ENCODE results near the gene MKNK1. TPM values are rescaled to one million over a fixed set of nuclear protein-coding genes. Genes with fewer than 3 reads are reported as not detected.

The MKNK1 gene
- polyA plus RNA-seq, 1 donor = 40.9 TPM

GRCh38 chr1:46613661-46614603 lies 9.9 kb upstream of the MKNK1 start:
- peaks cover 31% of the 10 kb centered on the region for H3K36me3 ChIP-seq (ENCODE audit: control insufficient read depth, insufficient read depth, low read length)
- no peak overlapping the region for H3K27ac ChIP-seq (ENCODE audit: low read length)
- H3K4me3 ChIP-seq (ENCODE audit: low read length) = no peak overlapping the region
- H3K9me3 ChIP-seq (ENCODE audit: control insufficient read depth, low read depth, low read length) = peaks cover 2% of the 10 kb centered on the region
- DNase-seq = peak; percentile 47 to 49
- H3K4me1 ChIP-seq (ENCODE audit: control insufficient read depth, insufficient read depth, low read length) = peaks cover 11% of the 10 kb centered on the region
- no peaks in the 10 kb centered on the region for H3K27me3 ChIP-seq (ENCODE audit: control insufficient read depth, insufficient read depth, low read length)
- WGBS (ENCODE audit: insufficient coverage, low lambda C conversion rate) = no CpG with 5 or more reads among the region's 16 CpGs

GRCh38 chr1:46612937-46613660 lies 9.0 kb upstream of the MKNK1 start:
- peaks cover 11% of the 10 kb centered on the region for H3K4me1 ChIP-seq (ENCODE audit: control insufficient read depth, insufficient read depth, low read length)
- DNase-seq = no peak
- H3K27me3 ChIP-seq (ENCODE audit: control insufficient read depth, insufficient read depth, low read length) = no peaks in the 10 kb centered on the region
- peaks cover 2% of the 10 kb centered on the region for H3K9me3 ChIP-seq (ENCODE audit: control insufficient read depth, low read depth, low read length)
- WGBS (ENCODE audit: insufficient coverage, low lambda C conversion rate) = no CpG with 5 or more reads among the region's 38 CpGs
- peaks cover 39% of the 10 kb centered on the region for H3K36me3 ChIP-seq (ENCODE audit: control insufficient read depth, insufficient read depth, low read length)
- no peak overlapping the region for H3K4me3 ChIP-seq (ENCODE audit: low read length)
- H3K27ac ChIP-seq (ENCODE audit: low read length) = no peak overlapping the region

GRCh38 chr1:46611691-46612221 lies 7.7 kb upstream of the MKNK1 start:
- H3K27ac ChIP-seq (ENCODE audit: low read length) = no peak overlapping the region
- H3K4me3 ChIP-seq (ENCODE audit: low read length) = no peak overlapping the region
- no CpG with 5 or more reads among the region's 7 CpGs for WGBS (ENCODE audit: insufficient coverage, low lambda C conversion rate)
- peaks cover 11% of the 10 kb centered on the region for H3K4me1 ChIP-seq (ENCODE audit: control insufficient read depth, insufficient read depth, low read length)
- DNase-seq = no peak
- peaks cover 2% of the 10 kb centered on the region for H3K9me3 ChIP-seq (ENCODE audit: control insufficient read depth, low read depth, low read length)
- no peaks in the 10 kb centered on the region for H3K27me3 ChIP-seq (ENCODE audit: control insufficient read depth, insufficient read depth, low read length)
- peaks cover 44% of the 10 kb centered on the region for H3K36me3 ChIP-seq (ENCODE audit: control insufficient read depth, insufficient read depth, low read length)

GRCh38 chr1:46607345-46608130 lies 3.5 kb upstream of the MKNK1 start:
- Histone ChIP-seq H3K27me3 (ENCODE audit: control insufficient read depth, insufficient read depth, low read length) (no peaks in the 10 kb centered on the region), H3K9me3 (ENCODE audit: control insufficient read depth, low read depth, low read length) (no peaks in the 10 kb centered on the region), H3K27ac (ENCODE audit: low read length) (no peak overlapping the region), H3K4me3 (ENCODE audit: low read length) (no peak overlapping the region), H3K36me3 (ENCODE audit: control insufficient read depth, insufficient read depth, low read length) (peaks cover 37% of the 10 kb centered on the region), H3K4me1 (ENCODE audit: control insufficient read depth, insufficient read depth, low read length) (peaks cover 11% of the 10 kb centered on the region)
- no CpG with 5 or more reads among the region's 7 CpGs for WGBS (ENCODE audit: insufficient coverage, low lambda C conversion rate)
- DNase-seq = no peak

GRCh38 chr1:46606255-46606965 lies 2.3 kb upstream of the MKNK1 start:
- Histone ChIP-seq H3K4me3 (ENCODE audit: low read length) (no peak overlapping the region), H3K9me3 (ENCODE audit: control insufficient read depth, low read depth, low read length) (no peaks in the 10 kb centered on the region), H3K27me3 (ENCODE audit: control insufficient read depth, insufficient read depth, low read length) (no peaks in the 10 kb centered on the region), H3K4me1 (ENCODE audit: control insufficient read depth, insufficient read depth, low read length) (peaks cover 15% of the 10 kb centered on the region), H3K36me3 (ENCODE audit: control insufficient read depth, insufficient read depth, low read length) (peaks cover 29% of the 10 kb centered on the region), H3K27ac (ENCODE audit: low read length) (no peak overlapping the region)
- no peak for DNase-seq
- no CpG with 5 or more reads among the region's 2 CpGs for WGBS (ENCODE audit: insufficient coverage, low lambda C conversion rate)

- H3K4me1 ChIP-seq (ENCODE audit: control insufficient read depth, insufficient read depth, low read length) = peaks cover 16% of the 10 kb centered on the region
- peaks cover 26% of the 10 kb centered on the region for H3K36me3 ChIP-seq (ENCODE audit: control insufficient read depth, insufficient read depth, low read length)
- no CpG with 5 or more reads among the region's 2 CpGs for WGBS (ENCODE audit: insufficient coverage, low lambda C conversion rate)
- H3K9me3 ChIP-seq (ENCODE audit: control insufficient read depth, low read depth, low read length) = no peaks in the 10 kb centered on the region
- H3K4me3 ChIP-seq (ENCODE audit: low read length) = no peak overlapping the region
- no peak overlapping the region for H3K27ac ChIP-seq (ENCODE audit: low read length)
- no peaks in the 10 kb centered on the region for H3K27me3 ChIP-seq (ENCODE audit: control insufficient read depth, insufficient read depth, low read length)
- DNase-seq = no peak
Measured at GRCh38 chr1:46605232-46605631, 1.2 kb upstream of the MKNK1 start.

GRCh38 chr1:46603481-46603857 lies 599 bp downstream of the MKNK1 start:
- Histone ChIP-seq H3K4me3 (ENCODE audit: low read length) (peak overlapping the region; percentile 97), H3K4me1 (ENCODE audit: control insufficient read depth, insufficient read depth, low read length) (peaks cover 16% of the 10 kb centered on the region), H3K27ac (ENCODE audit: low read length) (peak overlapping the region; percentile 58), H3K36me3 (ENCODE audit: control insufficient read depth, insufficient read depth, low read length) (peaks cover 9% of the 10 kb centered on the region), H3K9me3 (ENCODE audit: control insufficient read depth, low read depth, low read length) (no peaks in the 10 kb centered on the region), H3K27me3 (ENCODE audit: control insufficient read depth, insufficient read depth, low read length) (no peaks in the 10 kb centered on the region)
- no peak for DNase-seq
- no CpG with 5 or more reads among the region's 2 CpGs for WGBS (ENCODE audit: insufficient coverage, low lambda C conversion rate)

- Histone ChIP-seq H3K4me3 (ENCODE audit: low read length) (no peak overlapping the region), H3K9me3 (ENCODE audit: control insufficient read depth, low read depth, low read length) (no peaks in the 10 kb centered on the region), H3K4me1 (ENCODE audit: control insufficient read depth, insufficient read depth, low read length) (peaks cover 16% of the 10 kb centered on the region), H3K27me3 (ENCODE audit: control insufficient read depth, insufficient read depth, low read length) (no peaks in the 10 kb centered on the region), H3K36me3 (ENCODE audit: control insufficient read depth, insufficient read depth, low read length) (no peaks in the 10 kb centered on the region), H3K27ac (ENCODE audit: low read length) (no peak overlapping the region)
- 20% methylated on average over 1 of the region's 3 CpGs for WGBS (ENCODE audit: insufficient coverage, low lambda C conversion rate)
- peak in 1 of 2 donors; percentile 50 for DNase-seq
Measured at GRCh38 chr1:46601257-46602007, 2.6 kb downstream of the MKNK1 start.
